Uterus (tissue), 4 donors: ENCODE results near the gene GHSR. TPM values are rescaled to one million over a fixed set of nuclear protein-coding genes. Genes with fewer than 3 reads are reported as not detected.

Source experiments
- DNase-seq, 2 donors: peaks; one replicate each; pipeline ENCODE4 v3.0.0-alpha.2; 2019 to 2020
- H3K27ac ChIP-seq, 2 donors: fragments of 200-600 bp; sonication (generic); 1 replicate in 1 of 2; 2 replicates in 1 of 2; pipeline ENCODE4 v1.5.1; 2016 to 2018
- H3K27me3 ChIP-seq, 2 donors: fragments of 200-600 bp; sonication (generic); one replicate each; pipeline ENCODE4 v1.5.1; 2018 to 2019; ENCODE audit warnings: control low read depth in 1 of 2
- H3K36me3 ChIP-seq, 2 donors: fragments of 200-600 bp; sonication (generic); one replicate each; pipeline ENCODE4 v1.5.1; 2019; ENCODE audit warnings: control low read depth in 1 of 2
- H3K4me1 ChIP-seq, 2 donors: fragments of 200-600 bp; sonication (generic); one replicate each; pipeline ENCODE4 v1.5.1; 2018 to 2019; ENCODE audit warnings: control low read depth in 1 of 2
- H3K4me3 ChIP-seq, 2 donors: fragments of 200-600 bp; sonication (generic); 1 replicate in 1 of 2; 2 replicates in 1 of 2; pipeline ENCODE4 v1.5.1; 2018 to 2019; ENCODE audit warnings: mild to moderate bottlenecking in 1 of 2
- H3K9me3 ChIP-seq, 2 donors: fragments of 200-600 bp; sonication (generic); one replicate each; pipeline ENCODE4 v1.5.1; 2019; ENCODE audit warnings: control low read depth in 1 of 2
- CTCF ChIP-seq, 4 experiments: fragments of 200-600 bp in 2 of 4; fragments of 450-650 bp in 2 of 4; sonication (generic) in 2 of 4; IDR thresholded peaks; one replicate each; pipeline ENCODE4 v1.5.1; 2016 to 2019; ENCODE audit warnings: antibody characterized with exemption in 4 of 4, mild to moderate bottlenecking in 2 of 4, moderate library complexity in 1 of 4
- POLR2A ChIP-seq, 2 donors: fragments of 450-650 bp; IDR thresholded peaks; one replicate each; pipeline ENCODE4 v1.6.1; 2016; ENCODE audit warnings: antibody characterized with exemption in 2 of 2, mild to moderate bottlenecking in 1 of 2, moderate library complexity in 1 of 2
- intact Hi-C: fragments of 100-400 bp; cut with DNase I; formaldehyde crosslinking; loops from one replicate; pipeline ENCODE4 v1.15.1; 2023; ENCODE audit warnings: low total_unique reads
- total RNA-seq, 4 donors: library from RNA; depleted of rRNA in 3 of 4; stranded (reverse); fragments of >200 nt in 3 of 4; gene quantifications; one replicate each; pipeline versions ENCODE4 v1.1.0 to v1.2.4, GENCODE V29; 2014 to 2023
- donor health status: DM: yes; HTN: yes; CAD: no.

Gene GHSR
- total RNA-seq, 4 donors from 2014 or later, result not detected

GRCh38 chr3:172438186-172438585 is 10.1 kb downstream of the GHSR start:
- TF ChIP-seq CTCF (IDR thresholded peaks at IDR 0.05) (no peak), POLR2A (IDR thresholded peaks at IDR 0.05) (no peak)
- intact Hi-C loops, result no loop called here
- no peaks in the 10 kb centered on the region for H3K27me3 ChIP-seq

GRCh38 chr3:172437713-172438112 is 10.5 kb downstream of the GHSR start:
- DNase-seq, result no peak
- no peaks in the 10 kb centered on the region for H3K36me3 ChIP-seq
- H3K4me3 ChIP-seq, result no peak overlapping the region
- TF ChIP-seq CTCF (IDR thresholded peaks at IDR 0.05) (no peak), POLR2A (IDR thresholded peaks at IDR 0.05) (no peak)
- no peaks in the 10 kb centered on the region for H3K4me1 ChIP-seq
- H3K27me3 ChIP-seq, result no peaks in the 10 kb centered on the region
- H3K27ac ChIP-seq, result no peak overlapping the region
- intact Hi-C loops, result no loop called here
- H3K9me3 ChIP-seq, result no peaks in the 10 kb centered on the region

More at GRCh38 chr3:172438186-172438585, 10.1 kb downstream of the GHSR start:
- Histone ChIP-seq H3K4me3 (no peak overlapping the region), H3K36me3 (no peaks in the 10 kb centered on the region), H3K27ac (no peak overlapping the region), H3K9me3 (no peaks in the 10 kb centered on the region), H3K4me1 (no peaks in the 10 kb centered on the region)
- no peak for DNase-seq

GRCh38 chr3:172415323-172415722 is 32.9 kb downstream of the GHSR start:
- Histone ChIP-seq H3K4me3 (no peak overlapping the region), H3K27ac (no peak overlapping the region), H3K4me1 (no peaks in the 10 kb centered on the region), H3K36me3 (no peaks in the 10 kb centered on the region), H3K9me3 (no peaks in the 10 kb centered on the region), H3K27me3 (no peaks in the 10 kb centered on the region)
- intact Hi-C loops, result no loop called here
- no peak for TF ChIP-seq CTCF (IDR thresholded peaks at IDR 0.05)
- TF ChIP-seq POLR2A (IDR thresholded peaks at IDR 0.05), result no peak
- no peak for DNase-seq

GRCh38 chr3:172411478-172411947 is 36.7 kb downstream of the GHSR start:
- Histone ChIP-seq H3K27ac (no peak overlapping the region), H3K4me1 (no peaks in the 10 kb centered on the region), H3K27me3 (no peaks in the 10 kb centered on the region), H3K9me3 (no peaks in the 10 kb centered on the region), H3K4me3 (no peak overlapping the region), H3K36me3 (no peaks in the 10 kb centered on the region)
- intact Hi-C loops, result no loop called here
- TF ChIP-seq POLR2A (IDR thresholded peaks at IDR 0.05) (no peak), CTCF (IDR thresholded peaks at IDR 0.05) (no peak)
- no peak for DNase-seq

GRCh38 chr3:172410702-172411477 is 37.4 kb downstream of the GHSR start:
- no peaks in the 10 kb centered on the region for H3K36me3 ChIP-seq
- no peak for TF ChIP-seq POLR2A (IDR thresholded peaks at IDR 0.05)
- no peak for TF ChIP-seq CTCF (IDR thresholded peaks at IDR 0.05)
- intact Hi-C loops, result no loop called here

More at GRCh38 chr3:172410702-172411477, 37.4 kb downstream of the GHSR start:
- H3K27ac ChIP-seq, result no peak overlapping the region
- no peaks in the 10 kb centered on the region for H3K27me3 ChIP-seq
- no peak overlapping the region for H3K4me3 ChIP-seq
- H3K4me1 ChIP-seq, result no peaks in the 10 kb centered on the region
- DNase-seq, result no peak
- no peaks in the 10 kb centered on the region for H3K9me3 ChIP-seq
